NCI-H2227 (cell line): Measurements from ENCODE around the gene CEMIP.
"Not testable (repeated sequence)": the region's sequence is repeated elsewhere in the genome, so short reads cannot be mapped to it uniquely, and the experiment has no call there.

Source experiments
- DNase-seq: peaks from one replicate; lab custom pipeline; 2025; ENCODE audit not compliant: unreplicated experiment; lab: John Stamatoyannopoulos, UW

Gene CEMIP

DNA sequence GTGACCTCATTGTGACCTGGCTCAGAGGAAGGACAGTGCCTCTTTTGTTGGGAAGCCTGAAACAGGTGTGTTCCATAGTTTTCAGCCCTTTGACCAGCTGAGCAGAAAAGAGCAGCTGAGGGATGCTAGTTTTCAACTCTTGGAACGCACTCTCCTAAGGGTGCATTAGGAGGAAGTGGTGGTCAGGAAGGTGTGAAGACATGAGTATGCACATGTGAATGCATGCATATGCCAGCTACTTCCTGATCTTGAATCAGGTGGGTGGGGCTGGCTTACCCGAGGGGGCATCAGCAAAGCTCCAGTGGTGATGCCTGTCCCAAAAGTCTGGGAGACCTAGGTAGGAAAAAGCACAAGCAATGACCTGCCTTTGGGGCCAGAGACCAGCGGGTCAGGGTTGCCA lies 23.3 kb upstream of the CEMIP start:
- DNase-seq = no peak

DNA sequence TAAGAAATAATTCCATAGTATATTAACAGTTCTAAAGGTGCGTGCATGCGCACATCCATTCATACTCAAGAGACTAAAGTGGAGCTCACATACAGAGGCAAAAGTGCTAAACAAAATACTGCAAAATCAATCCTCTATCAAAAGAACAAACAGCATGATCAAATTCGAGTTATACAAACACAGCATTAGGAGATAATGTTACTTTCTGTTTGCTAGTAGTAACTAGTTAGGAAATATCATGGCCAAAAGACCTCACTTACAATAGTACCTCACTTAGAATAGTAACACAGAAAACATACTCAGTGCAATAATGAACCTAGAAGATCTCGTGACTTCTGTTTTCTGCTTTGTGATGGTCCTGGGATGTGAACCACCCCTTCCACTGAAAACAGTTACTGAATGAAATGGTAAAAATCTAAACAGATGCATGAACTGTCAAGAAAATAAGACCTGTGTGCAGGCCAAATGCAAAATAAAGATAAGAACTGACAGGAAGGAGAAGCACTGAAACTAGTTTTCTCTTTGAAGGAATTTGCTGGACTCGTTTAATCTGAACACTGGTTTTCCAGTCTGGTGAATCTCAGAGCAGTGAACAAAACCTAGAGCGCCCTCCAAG lies 20.9 kb upstream of the CEMIP start:
- DNase-seq = no peak

DNA sequence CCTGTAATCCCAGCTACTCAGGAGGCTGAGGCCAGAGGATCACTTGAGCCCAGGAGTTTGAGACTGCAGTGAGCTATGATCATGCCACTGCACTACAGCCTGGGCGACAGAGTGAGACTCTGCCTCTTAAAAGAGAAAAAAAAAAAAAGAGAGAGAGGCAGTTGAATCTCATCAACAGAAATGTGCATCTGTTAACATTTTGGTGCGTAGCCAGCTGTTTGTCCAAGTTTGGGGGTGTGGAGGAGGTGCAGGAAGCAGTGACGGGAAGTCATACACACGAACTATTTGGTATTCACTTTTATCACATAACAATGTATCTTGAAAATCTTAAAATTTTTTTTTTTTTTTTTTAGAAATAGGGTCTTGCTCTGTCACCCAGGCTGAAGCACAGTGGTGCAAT lies 18.2 kb upstream of the CEMIP start:
- DNase-seq = no peak

DNA sequence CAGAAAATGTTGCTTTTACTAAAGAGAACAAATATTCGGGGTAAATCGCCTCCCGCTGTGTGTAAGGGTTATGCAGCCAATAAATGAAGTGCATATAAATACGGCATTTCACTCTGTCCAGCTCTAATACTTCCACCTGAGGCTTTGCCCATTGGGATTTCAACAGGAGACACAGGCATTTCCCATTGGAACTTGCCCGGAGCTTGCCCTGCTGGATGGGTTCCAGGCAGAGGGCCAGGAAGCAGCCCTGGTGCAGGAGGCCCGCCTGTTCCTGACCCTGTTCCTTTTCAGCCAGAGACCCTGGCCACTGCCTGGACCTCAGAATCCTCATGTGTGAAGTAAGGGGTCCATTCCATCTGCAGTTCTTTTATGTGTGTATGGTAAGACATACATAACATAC lies 17.4 kb upstream of the CEMIP start:
- DNase-seq = no peak

DNA sequence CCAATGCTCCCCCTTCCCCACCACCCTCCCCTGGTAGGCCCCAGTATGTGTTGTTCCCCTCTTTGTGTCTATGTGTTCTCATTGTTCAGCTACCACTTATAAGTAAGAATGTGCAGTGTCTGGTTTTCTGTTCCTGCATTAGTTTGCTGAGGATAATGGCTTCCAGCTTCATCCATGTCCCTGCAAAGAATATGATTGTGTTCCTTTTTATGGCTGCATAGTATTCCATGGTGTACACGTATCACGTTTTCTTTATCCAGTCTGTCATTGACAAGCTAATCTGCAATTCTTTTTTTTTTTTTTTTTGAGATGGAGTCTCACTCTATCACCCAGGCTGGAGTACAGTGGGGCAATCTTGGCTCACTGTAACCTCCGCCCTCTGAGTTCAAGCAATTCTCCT lies 15.9 kb upstream of the CEMIP start:
- not testable (repeated sequence) for DNase-seq

DNA sequence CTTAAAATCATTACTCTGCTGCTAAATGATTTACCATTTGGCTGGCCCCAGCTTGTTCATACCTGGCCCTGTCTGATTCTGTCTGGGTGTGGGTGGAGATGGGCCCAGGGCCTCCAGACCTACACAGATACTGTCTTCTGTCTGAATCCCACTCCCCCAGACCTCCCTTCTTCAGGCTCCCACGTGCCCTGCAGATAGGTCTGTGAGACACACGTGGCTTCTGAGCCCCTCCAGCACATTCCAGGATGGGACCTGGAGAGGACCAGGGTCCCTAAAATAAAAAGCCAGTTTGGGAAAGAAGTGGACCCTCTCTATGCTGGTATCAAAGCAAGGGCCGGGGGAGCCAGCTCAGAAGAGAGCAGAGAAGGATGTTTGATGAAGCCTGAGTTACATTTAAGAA lies 14.6 kb upstream of the CEMIP start:
- DNase-seq = no peak

DNA sequence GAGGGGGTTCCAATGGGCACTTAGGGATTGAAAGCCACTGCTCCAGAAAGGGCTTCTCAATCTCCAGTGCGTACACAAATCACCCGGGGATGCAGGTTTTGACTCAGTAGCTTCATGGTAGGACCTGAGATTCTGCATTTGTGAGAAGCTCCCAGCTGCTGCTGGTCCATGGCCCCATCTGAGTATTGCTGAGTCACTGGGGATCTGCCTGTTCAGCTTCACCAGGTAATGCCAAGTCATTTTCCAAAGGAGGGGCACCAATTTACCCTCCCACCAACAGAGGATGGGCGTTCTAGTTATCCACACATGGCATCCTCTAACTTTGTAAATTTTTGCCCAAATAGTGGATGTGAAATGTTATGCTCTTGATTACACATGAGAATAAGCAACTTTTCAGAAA lies 12.9 kb upstream of the CEMIP start:
- no peak for DNase-seq

DNA sequence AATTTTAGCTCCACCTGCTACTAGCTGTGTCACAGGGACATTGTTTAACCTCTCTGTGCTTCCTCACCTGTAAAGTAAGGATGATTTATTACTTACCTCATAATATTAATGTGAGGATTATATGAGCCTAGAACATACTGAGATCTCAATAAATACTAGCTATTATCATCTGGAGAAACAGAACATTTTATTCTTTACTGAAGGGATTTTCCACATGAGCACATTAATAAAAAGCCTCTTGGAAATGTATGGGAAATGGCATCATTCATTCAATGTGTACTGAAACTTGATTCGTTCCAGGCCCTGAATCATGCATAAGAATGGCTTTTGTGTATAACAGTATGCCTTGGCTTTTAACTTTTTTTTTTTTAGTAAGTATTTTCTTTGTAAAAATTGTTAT lies 11.0 kb upstream of the CEMIP start:
- no peak for DNase-seq

DNA sequence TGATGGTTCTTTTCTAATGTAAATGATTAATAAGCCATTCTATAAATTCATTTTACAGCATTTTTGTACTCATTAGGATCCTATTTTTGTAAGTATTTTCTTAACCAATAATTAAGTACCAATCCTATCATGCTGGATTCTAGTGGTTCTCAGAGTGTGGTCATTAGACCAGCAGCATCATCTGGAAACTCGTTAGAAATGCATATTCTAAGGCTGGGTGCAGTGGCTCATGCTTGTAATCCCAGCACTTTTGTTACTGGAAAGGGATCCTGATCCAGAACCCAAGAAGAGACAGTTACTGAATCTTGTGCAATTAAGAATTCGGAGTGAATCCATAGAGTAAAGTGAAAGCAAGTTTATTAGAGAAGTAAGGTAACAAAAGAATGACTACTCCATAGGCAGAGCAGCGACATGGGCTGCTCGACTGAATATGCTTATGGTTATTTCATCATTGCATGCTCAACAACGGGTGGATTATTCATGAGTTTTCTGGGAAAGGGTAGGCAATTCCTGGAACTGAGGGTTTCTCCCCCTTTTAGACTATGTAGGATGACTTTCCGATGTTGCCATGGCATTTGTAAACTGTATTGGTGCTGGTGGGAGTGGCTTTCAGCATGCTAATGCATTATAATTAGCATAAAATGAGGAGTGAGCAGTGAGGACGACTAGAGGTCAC lies 9.9 kb upstream of the CEMIP start:
- no peak for DNase-seq

DNA sequence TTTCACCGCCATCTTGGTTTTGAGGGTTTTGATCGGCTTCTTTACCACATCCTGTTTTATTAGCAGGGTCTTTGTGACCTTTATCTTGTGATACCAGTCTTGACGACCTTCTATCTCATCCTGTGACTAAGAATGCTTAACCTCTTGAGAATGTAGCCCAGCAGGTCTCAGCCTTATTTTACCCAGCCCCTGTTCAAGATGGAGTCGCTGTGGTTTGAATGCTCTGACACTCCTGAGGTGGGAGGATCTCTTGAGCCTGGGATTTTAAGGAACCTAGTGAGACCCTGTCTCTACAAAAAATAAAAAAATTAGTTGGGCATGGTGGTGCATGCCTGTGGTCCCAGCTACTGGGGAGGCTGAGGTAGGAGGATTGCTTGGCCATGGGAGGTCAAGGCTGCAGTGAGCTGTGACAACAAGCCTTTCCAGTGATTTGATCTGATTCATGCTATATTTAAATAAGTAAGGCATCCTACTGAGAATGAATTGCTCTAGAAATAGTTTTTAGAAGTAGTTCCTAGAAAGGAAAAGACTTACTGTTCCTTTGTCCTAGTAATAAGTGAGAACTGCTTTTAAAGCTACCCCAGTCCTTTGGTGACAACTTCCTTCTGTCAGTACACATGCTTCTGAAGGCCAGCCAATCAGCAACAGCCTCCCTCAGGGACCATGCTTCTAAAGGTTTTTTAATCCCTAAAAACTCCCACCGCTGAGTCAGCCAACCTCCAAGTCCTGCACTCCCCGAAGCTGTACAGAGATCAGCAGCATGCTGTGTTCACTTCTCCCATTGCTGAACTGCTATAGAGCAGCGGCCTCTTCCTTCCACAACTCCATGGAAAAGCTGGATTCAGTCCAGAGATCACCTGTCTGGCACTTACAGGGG lies 9.1 kb upstream of the CEMIP start:
- no peak for DNase-seq

DNA sequence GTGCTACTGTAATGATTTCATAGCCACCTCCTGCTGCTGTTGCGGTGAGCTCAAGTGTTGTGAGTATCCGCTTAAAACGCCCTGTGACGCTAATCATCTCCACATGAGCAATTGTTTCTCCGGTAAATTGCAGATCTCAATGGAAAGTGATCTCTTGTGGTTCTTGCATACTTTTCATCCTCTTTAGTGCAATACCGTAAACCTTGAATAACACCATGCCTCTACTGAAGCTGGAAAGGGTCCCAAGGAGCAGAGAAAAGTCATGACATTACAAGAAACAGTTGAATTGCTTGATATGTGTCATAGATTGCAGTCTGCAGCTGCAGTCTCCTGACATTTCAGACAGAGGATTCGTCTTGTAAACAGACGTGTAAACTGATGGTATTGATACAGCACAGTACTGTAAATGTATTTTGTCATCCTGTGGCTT lies 6.0 kb upstream of the CEMIP start:
- DNase-seq = peak; percentile 31

DNA sequence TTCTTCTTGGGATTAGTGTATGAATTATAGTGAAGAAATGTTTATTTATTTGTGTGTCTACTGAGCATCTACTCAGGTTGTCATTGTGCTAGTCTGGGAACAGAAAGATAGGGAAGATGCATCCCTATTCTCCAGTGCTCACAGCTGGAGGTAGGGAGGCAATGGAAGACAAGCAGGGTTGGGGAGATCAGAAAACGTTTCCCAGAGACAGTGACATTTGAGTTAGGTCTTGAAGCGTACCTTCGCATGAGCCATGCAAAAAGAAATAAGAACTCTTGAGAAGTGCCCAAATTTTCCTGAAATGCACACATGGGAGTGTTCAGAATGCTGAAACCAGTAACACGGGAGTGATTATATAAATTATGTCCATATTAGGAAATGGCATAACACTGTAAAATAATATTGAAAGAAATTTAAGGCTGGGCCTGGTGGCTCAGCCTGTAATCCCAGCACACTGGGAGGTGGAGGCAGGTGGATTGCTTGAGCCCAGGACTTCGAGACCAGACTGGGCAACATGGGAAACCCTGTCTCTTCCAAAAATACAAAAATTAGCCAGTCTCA lies 5.3 kb upstream of the CEMIP start:
- no peak for DNase-seq

DNA sequence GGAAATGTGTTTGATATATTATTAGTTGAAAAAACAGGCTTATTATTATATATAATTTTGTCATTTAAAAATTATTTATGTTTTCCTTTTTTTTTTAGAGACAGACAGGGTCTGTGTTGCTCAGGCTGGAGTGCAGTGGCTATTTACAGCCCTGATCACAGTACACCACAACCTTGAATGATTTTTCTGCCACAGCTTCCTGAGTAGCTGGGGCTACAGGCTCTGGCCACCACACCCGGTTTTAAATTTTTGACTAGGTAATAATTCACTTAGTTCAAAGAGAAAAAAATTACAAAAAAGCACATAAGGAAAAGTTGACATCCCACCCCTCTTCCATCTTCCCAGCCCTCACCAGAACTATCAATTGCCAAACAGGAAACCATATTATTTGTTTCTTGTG lies 4.7 kb upstream of the CEMIP start:
- no peak for DNase-seq

DNA sequence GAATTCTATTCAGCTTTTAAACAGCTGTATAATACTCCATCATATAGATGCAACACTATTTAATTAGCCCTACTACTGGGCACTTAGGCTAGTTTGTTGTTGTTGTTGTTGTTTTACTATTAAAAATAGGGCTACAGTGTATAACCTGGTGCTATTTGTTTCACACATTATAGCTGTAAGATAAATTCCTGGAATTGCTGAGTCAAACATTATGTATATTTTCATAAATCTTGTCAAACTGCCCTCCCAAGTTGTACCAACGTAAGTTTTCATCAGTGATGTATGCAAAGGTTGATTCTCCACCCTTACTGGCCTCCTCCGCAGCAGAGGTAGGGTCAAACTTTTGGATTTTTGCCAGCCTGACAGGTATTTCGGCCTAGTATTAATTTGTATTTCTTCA lies 3.8 kb upstream of the CEMIP start:
- DNase-seq = no peak

DNA sequence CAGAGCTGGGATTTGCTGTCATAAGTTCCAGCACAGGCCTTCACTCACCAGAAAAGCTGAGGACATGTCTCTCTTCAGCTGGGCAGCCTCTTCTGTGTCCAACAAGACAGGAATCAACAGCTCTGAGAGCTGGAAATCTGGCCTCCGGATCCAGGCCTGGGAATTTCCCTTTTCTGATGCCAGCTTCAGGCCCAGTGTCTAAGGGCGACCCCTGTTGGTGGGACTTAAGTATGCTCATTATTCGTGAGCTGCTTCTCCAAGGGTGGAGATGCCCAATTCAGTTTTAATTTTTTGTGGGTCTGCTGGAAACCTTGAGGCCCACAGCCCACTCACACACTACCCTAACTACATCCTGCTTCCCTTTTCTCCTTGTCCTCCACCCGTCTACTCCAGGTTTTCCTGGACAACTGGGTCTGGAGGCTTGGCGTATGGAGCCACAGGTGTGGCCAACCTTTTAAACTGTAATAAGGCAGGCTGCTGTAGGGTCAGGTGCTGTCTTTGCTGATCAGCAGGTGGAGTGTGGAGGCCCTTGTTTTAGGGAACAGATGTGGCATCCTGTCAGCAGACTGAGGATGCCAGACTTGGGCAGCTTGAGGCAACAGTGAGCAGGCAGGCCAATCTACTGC lies 2.6 kb upstream of the CEMIP start:
- DNase-seq = peak; percentile 77

DNA sequence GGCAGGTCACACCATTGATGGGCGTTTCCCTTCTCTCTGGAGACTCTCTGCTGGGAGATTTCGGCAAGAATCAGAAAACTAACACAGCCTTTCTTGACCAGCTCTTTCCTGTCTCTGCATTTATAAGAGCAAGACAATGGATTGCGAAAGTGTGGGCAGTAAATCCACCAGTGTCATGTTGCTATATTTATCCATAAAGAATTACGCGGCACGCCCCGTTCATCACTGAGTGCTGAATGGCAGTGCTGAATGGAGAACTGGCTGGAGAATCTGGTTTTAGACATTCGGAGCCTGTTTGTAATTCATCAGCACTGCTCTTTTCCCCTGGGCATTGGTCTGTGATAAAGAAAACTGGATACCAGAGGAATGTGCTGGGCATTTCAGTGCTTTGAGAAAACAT lies 2.0 kb upstream of the CEMIP start:
- DNase-seq = peak; percentile 13

DNA sequence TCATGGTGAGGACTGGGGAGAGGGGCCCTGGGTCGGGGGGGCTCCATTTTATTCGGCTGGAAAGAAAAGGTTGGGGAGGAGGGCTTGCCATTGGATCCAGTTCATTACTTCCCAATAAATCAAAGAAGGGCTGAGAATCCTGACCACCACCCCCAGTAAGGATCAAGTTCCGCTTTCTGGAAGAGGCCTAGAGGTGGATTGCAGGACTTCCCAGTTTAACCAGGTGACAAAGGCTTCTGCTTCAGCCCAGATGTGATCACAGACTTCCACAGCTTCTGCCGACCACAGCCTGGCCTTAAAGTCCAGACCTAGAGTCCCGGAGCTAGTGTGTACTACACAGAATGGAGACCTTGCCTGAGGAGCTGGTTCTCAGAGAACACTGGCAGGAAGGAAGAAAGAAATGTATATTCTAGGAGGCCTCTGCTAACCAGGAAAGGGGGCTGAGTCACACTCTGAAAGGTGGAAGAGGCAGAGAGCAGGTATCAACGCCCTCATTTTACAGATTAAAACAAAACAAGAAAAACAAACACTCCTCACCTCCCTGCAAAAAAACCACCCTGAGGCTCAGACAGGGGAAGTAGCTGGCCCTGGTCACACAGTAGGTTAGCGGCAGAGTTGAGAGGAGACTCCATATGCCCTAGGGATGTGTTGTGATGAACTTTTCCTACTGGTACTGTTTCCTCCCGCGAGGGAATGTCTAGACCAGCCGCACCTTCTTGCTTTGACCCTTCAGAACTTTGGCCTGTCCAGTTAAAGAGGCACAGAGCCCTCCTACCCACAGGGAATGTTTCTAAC lies 1.1 kb upstream of the CEMIP start:
- no peak for DNase-seq

DNA sequence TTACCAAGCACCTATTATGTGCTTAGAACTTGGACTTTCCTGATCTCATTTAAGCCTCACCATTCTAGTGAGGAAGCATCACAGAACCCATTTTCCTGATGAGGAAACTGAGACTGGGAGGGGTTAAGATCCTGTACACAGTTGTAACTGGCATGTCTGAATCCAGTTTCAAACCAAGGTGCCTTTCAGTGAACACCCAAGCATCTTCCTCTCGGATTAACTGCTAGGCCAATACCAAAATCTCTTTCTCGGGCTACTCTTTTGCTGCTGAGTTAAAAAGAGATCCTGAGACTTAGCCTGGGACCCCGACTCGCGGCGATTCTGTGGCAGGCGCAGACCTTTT lies 578 bp upstream of the CEMIP start:
- no peak for DNase-seq

DNA sequence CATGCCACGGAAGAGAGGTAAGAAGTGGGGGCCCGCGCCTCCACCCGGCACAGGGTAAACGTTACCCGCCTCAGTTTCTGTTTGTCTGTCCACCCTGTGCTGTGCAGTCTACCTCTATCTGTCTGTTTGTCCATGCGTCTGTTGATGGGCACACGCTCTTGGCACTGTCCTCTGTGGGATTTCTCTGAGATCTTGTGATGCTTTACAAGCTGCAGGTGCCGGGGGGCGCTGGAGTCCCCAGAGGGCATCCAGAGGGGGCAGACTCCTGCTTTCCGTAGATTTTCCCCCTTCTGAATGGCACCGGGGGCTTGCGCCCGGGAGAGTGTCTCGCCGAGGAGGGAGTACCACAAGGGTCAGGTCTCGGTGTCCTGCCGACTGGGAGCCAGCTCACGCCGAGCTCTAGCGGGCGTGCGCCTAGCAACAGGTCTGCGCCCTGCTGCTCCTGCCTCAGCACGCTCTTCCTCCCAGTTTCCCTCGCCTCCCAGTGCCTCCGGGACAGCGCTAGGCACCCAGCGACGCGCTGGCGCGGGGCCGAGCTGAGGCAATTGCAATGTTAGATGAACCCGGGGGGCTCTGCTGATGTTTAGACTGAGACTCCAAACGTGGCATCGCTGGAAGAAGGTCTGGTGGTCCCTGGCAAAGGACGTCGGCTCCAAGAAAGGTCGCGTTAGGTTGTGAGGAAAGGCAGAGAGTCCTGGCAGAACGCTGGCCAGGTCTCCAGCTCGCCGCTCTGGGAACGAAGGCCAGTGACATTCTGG lies 667 bp downstream of the CEMIP start:
- DNase-seq = peak; percentile 14
